Effector CD4-positive, alpha-beta T cell (primary cell): Measurements from ENCODE around the gene AKNA.
A peak's percentile ranks its signal among the peaks of the same experiment; 100 is the strongest.

Experiments
- DNase-seq: peaks from one replicate; pipeline ENCODE4 v3.0.0-alpha.2; 2020

AKNA gene

DNA sequence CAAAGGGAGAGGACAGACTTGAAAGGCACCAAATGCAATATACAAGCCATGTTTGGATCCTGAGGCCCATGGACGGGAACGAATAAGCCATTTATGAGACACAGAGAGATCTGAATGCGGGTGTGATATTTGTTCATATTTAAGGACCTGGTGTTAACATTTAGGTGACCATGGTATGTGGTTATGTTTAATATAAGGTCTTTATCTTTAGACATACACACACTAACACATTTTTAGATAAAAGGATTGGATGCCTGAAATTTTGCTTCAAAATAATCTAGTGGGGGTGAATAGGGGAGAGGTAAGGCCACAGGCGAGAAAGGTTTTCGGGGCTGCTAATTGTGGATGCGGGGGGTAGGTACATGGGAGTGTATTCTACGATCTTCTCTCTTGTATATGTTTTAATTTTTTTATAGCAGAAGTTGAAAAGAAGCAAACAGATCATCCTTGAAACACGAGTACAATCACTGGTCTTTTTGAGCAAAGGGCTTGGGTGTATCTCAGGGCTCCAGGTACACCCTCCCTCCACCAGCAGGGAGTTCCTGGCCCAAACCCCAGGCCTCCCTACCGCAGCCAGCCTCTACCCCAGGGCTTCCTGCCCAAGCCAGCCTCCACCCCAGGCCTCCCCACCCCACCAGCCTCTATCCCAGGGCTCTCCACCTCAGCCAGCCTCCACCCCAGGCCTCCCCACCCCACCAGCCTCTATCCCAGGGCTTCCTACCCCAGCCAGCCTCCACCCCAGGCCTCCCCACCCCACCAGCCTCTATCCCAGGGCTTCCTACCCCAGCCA, 12.2 kb downstream of the AKNA start:
- DNase-seq, result no peak

- DNase-seq, result no peak
These were observed 12.8 kb downstream of the AKNA start for GRCh38 chr9:114374936-114375335.

DNA sequence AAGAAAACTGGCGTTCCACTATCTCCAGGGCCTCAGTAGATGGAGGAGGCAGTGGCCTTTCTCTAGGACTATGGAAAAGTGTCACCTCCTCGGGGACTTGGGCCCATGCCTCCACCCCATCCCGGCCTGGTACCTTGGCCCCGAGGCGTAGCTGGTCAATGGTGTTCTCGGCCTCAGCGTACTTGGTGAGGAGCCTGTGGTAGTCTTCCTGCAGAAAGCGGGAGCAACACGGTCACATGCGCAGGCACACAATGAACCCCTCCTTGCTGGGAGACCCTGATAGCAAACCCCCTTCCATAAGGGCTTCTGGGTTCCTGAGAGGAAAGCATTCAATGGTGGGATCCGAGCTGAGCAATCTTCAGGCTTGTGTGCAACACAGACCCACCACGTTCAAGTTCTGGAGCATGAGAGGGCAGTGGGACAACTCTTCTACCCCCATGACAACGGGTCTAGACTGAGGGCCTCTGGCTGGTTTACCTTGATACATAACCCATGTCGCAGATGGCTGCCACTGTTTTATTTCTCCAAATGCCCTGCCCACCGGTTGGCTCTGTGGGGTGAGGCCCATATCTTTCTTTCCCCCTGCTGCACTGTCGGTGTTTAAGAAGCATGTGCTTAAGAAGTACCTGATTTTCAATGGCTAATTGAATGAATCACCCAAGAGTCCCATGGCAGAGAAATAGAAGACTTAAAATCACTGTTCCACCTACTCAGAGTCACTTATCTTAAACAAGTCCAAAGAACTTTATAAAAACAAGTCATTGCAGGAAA, 13.6 kb downstream of the AKNA start:
- no peak for DNase-seq

- peak; percentile 76 for DNase-seq
These were observed 14.8 kb downstream of the AKNA start for GRCh38 chr9:114372921-114373448.

DNA sequence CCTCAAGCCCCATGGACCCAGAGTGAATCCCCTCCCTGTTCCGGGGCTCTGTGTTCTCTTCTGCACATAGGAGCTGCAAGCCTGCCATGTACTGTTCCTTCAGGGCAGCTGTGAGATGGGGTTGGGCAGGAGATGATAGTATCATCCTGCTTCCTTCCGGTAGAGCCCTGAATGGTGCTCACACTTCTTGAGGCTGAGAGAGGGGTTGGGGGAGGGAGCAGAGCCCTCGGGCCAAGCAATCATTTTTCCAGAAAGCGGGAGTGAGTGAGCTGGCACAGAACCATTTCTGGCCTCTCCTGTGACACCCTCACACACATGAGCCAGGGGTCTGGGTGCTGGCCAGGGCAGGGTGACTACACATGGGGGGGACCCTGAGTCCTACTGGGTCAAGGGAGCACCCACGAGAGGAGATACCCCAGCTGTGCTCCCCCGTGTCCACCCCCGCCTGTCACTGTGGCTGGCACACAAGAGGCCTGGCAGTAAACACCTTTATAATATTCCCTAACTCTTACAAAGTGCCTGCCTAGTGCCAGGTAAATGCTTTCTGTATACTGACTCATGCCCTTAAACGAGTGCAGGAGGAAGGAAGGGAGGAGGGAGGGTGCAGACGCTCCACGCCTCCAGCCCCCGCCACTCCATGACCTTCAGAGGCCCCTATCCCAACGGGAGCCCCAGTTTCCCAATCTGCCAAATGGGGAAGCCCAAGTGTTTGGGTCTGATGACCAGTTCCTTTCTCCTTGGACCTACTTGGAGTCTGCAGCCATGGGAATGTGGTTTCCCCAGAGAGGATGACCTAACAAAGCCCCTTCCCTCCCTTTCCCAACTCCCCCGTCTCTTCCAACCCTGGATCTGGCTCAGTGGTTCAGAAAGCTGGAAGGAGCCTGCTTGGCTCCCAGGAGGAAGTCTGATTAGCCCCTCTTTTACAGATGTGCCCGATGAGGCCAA, 15.5 kb downstream of the AKNA start:
- DNase-seq, result peak; percentile 35

DNA sequence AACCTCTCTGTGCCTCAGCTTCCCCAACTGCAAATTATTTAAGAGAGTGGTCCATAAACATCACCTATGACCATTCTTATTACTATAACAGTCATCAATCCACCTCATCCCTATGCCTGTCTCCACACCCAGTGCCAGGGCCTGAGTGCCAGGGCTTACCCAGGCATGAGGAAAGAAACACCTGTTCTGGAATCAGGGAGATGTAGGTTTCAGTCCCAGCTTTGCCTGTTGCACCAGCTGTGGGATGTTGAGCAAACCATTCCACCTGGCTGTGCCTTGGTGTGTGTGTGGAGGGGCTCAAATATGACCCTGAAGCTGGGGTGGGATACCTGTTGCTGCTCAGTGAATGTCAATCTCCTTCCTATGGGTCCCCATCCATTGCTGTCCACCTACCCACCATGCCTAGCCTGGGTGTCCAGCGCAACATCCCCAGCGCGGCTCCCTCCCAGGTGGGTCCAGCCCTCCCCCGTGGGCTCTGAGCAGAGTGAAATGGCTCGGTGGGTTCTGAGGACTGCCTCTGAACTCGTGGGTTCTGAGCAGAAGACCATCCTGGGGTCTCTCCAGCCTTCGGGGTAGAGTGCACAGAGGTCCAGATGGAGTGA, 16.3 kb downstream of the AKNA start:
- DNase-seq, result no peak

GRCh38 chr9:114370968-114371320, 16.8 kb downstream of the AKNA start:
- no peak for DNase-seq

GRCh38 chr9:114370251-114370967, 17.4 kb downstream of the AKNA start:
- DNase-seq, result no peak

GRCh38 chr9:114369216-114370130, 18.3 kb downstream of the AKNA start:
- no peak for DNase-seq

DNA sequence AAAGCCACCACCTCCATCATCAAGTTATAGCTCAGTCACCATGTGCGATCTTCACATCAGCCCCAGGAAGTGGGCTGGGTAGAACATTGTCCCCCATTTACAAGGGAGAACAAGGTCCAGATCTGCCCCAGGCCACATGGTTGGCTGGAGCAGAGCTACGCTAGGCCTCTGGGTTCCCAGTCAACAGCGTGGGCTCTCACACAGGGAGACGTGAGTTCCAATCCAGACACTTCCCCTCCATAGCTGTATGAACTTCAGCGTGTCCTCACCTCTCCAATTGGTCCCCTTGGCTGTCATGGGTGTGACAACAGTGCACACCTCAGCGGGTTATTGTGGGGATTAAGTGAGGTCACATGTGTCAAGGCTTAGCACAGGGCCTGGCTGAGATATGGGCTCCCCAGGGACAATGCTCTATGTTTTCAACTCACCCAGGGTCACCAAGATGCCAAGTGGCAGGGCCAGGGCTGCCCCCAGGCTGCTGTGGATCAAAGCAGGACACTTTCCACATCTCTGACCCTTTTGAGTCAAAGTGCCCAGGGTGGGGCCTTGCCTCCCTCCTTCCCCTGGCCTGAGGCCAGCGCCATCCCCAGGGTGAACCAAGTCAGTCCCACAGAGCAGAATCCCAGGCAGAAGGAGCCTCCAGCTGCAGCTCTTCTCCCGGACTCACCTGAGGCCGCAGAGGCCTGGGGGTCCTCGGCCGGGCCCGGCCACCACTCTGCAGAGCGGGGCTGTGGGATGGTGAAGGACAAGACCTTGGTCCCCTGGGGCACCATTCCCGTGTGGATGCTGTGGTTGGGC, 19.8 kb downstream of the AKNA start:
- DNase-seq, result no peak

DNA sequence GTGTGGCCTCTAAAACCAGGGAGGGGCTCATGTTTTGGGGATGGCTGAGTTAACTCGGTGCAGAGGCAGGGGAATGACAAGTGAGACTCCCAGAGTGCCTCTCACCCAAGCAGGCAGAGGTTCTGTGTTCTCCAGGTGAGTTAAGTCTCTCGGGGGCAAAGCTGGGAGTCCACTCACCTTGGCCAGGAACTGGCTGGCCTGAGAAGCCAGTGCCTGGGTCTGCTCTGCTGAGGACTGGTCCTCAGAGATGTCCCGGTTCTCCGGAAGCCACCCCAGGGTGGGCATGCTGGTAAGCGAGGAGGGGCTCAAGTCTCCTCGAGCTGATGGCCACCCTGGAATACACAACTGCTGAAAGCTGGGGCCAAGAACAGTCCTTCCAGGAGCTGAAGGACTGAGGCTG, 20.4 kb downstream of the AKNA start:
- no peak for DNase-seq

GRCh38 chr9:114366334-114367128, 21.3 kb downstream of the AKNA start:
- DNase-seq, result no peak

- DNase-seq, result no peak
These were observed 22.6 kb downstream of the AKNA start for GRCh38 chr9:114365194-114365593.

- DNase-seq, result no peak
These were observed 23.4 kb downstream of the AKNA start for GRCh38 chr9:114364134-114365041.

DNA sequence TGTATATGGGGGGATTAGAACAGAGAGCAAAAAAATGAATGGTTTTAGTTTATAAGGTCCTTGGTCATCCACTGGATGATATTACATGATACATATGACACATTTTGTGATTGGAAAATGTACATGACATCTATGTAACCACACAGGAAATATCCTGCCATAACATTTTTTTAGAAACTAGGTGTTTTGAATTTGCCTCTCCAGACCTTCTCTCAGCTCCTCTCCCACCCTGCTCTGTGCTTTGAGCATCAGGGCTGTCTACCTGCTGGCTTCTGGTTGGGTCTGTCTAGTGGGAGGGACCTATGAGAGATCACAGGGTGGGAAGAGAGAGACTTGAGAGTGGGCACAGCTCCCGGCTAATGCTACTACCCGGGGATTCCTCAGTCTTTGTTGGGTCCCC, 24.4 kb downstream of the AKNA start:
- no peak for DNase-seq

GRCh38 chr9:114362394-114362793, 25.4 kb downstream of the AKNA start:
- DNase-seq, result no peak

DNA sequence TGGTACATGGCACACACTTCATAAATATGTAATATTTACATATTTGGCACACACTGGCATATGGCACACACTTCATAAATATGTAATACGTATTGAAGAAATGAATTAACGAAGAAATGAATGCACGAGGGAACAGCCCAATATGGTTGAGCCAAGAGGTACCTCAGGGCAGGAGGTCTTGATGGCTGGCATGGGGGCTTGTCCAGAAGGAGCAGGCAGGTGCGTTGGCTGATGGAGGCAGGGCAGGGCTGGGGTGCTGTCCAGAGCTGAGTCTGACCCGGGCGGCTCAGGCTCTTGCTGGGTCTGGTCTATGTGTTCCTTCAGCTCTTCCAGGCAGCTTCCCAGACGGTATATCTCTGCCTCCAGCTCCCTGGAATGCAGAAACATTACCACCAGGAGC, 26.2 kb downstream of the AKNA start:
- no peak for DNase-seq

- DNase-seq, result no peak
These were observed 28.0 kb downstream of the AKNA start for GRCh38 chr9:114359801-114360200.
